Endothelial cell of umbilical vein (primary cell): ENCODE results near the gene PLA2G10. TPM values are rescaled to one million over a fixed set of nuclear protein-coding genes. Genes with fewer than 3 reads are reported as not detected.

Experiments used
- BruUV-seq: library from RNA; stranded (reverse); fragments of 400-500 nt; replicated peaks from 2 replicates; lab custom pipeline; 2021; lab: Mats Ljungman, UMichigan
- CTCF ChIA-PET: fragments of 300-600, 350-600 bp; sonication (Branson Sonifier 250); formaldehyde crosslinking; loops from one replicate; lab custom pipeline; 2021; ENCODE audit warnings: antibody characterized with exemption, inconsistent platforms; lab: Charles Lee
- POLR2A ChIA-PET: fragments of 300-600, 350-600 bp; sonication (Branson Sonifier 250); formaldehyde crosslinking; loops from one replicate; lab custom pipeline; 2021; ENCODE audit warnings: antibody characterized with exemption, inconsistent platforms; lab: Charles Lee
- DNase-seq: peaks from one replicate; pipeline ENCODE4 v3.0.0-alpha.2; 2011; ENCODE audit warnings: low read depth, low spot score
- FAIRE-seq: peaks from 2 replicates; lab custom pipeline; 2011; peaks lifted over from hg19 to GRCh38; lab: Jason Lieb, UNC
- H2AFZ ChIP-seq: 2 replicates; pipeline ENCODE4 v1.6.0; 2012; ENCODE audit warnings: low read depth, low read length, control low read depth, inconsistent platforms
- H3K27ac ChIP-seq: 2 replicates; pipeline ENCODE4 v1.5.1; 2011; ENCODE audit warnings: low read depth, mild to moderate bottlenecking, control low read depth, low read length, moderate library complexity; ENCODE audit not compliant: insufficient read depth
- H3K27me3 ChIP-seq, 2 experiments: 2 replicates each; pipeline versions ENCODE4 v1.6.0 to v1.6.1; 2011; ENCODE audit warnings: low read length in 2 of 2, mixed read lengths in 1 of 2; ENCODE audit not compliant: control insufficient read depth in 2 of 2, insufficient read depth in 2 of 2
- H3K36me3 ChIP-seq, 2 experiments: 2 replicates in 1 of 2; 3 replicates in 1 of 2; pipeline ENCODE4 v1.5.1; 2011; ENCODE audit warnings: low read length in 2 of 2, mild to moderate bottlenecking in 1 of 2, moderate library complexity in 1 of 2; ENCODE audit not compliant: control insufficient read depth in 2 of 2, insufficient read depth in 2 of 2; ENCODE audit errors: extremely low read depth in 1 of 2
- H3K4me1 ChIP-seq: 3 replicates; pipeline ENCODE4 v1.5.1; 2011; ENCODE audit warnings: mild to moderate bottlenecking, low read length; ENCODE audit not compliant: control insufficient read depth, insufficient read depth; ENCODE audit errors: extremely low read depth
- H3K4me2 ChIP-seq: 2 replicates; pipeline ENCODE4 v1.6.1; 2011; ENCODE audit warnings: low read length, control low read depth, mixed read lengths; ENCODE audit not compliant: insufficient read depth
- H3K4me3 ChIP-seq, 3 experiments: fragments of 200-600 bp in 1 of 3; sonication (generic), shearing (Covaris generic) in 1 of 3; replicated peaks in 1 of 3; 2 replicates each; pipeline ENCODE4 v1.5.1; 2011 to 2016; ENCODE audit warnings: control low read depth in 3 of 3, low read length in 3 of 3, mild to moderate bottlenecking in 2 of 3, inconsistent platforms in 1 of 3, low read depth in 1 of 3, moderate library complexity in 1 of 3; ENCODE audit not compliant: insufficient read depth in 1 of 3
- H3K79me2 ChIP-seq: 2 replicates; pipeline ENCODE4 v1.6.0; 2012; ENCODE audit warnings: low read length, inconsistent platforms; ENCODE audit not compliant: control insufficient read depth, insufficient read depth
- H3K9ac ChIP-seq: replicated peaks from 2 replicates; pipeline ENCODE3; 2011; ENCODE audit warnings: low read length, control low read depth; ENCODE audit not compliant: insufficient read depth; ENCODE audit errors: extremely low read depth
- H3K9me1 ChIP-seq: replicated peaks from 3 replicates; pipeline ENCODE4 v1.6.0; 2011; ENCODE audit warnings: mild to moderate bottlenecking, low read length; ENCODE audit not compliant: control insufficient read depth, insufficient read depth; ENCODE audit errors: extremely low read depth
- H3K9me3 ChIP-seq: replicated peaks from 2 replicates; pipeline ENCODE4 v1.5.1; 2012; ENCODE audit warnings: low read length, inconsistent platforms; ENCODE audit not compliant: control insufficient read depth, insufficient read depth
- H4K20me1 ChIP-seq: replicated peaks from 2 replicates; pipeline ENCODE3; 2011; ENCODE audit warnings: mild to moderate bottlenecking, low read length; ENCODE audit not compliant: control insufficient read depth, insufficient read depth; ENCODE audit errors: extremely low read depth
- EZH2 ChIP-seq: IDR thresholded peaks from 2 replicates; pipeline ENCODE4 v1.6.1; 2012; ENCODE audit warnings: borderline replicate concordance, low read depth, mild to moderate bottlenecking, moderate library complexity, low read length, inconsistent platforms; ENCODE audit not compliant: severe bottlenecking
- FOS ChIP-seq: IDR thresholded peaks from 2 replicates; pipeline ENCODE4 v1.6.1; 2011; ENCODE audit warnings: mild to moderate bottlenecking, low read length, moderate library complexity, borderline replicate concordance; ENCODE audit not compliant: insufficient read depth
- GATA2 ChIP-seq: IDR thresholded peaks from 2 replicates; pipeline ENCODE4 v1.7.0; 2011; ENCODE audit warnings: low read depth, mild to moderate bottlenecking, moderate library complexity, mixed read lengths, low read length; ENCODE audit not compliant: insufficient read length, insufficient read depth
- JUN ChIP-seq: IDR thresholded peaks from 2 replicates; pipeline ENCODE4 v1.6.1; 2011; ENCODE audit warnings: borderline replicate concordance, low read depth; ENCODE audit not compliant: insufficient read length, insufficient read depth
- MAX ChIP-seq: IDR thresholded peaks from 2 replicates; pipeline ENCODE4 v1.6.1; 2011; ENCODE audit not compliant: insufficient read depth, insufficient read length
- MYC ChIP-seq: IDR thresholded peaks from one replicate; pipeline ENCODE4 v1.6.1; 2011; ENCODE audit warnings: mild to moderate bottlenecking, low read depth, low read length
- POLR2A ChIP-seq: IDR thresholded peaks from 2 replicates; pipeline ENCODE4 v1.6.1; 2012; ENCODE audit warnings: low read depth, mild to moderate bottlenecking, control low read depth, low read length
- POLR2AphosphoS5 ChIP-seq: IDR thresholded peaks from 2 replicates; pipeline ENCODE4 v1.6.1; 2012; ENCODE audit warnings: low read depth, mild to moderate bottlenecking, control low read depth, low read length, moderate library complexity; ENCODE audit not compliant: insufficient read depth
- dilution Hi-C: fragments of 300-500 bp; cut with MboI; formaldehyde crosslinking; loops from one replicate; pipeline ENCODE4 v1.15.0; 2019; ENCODE audit warnings: low sequenced_read_pairs; ENCODE audit not compliant: extremely low pct_ligation_motif_present
- intact Hi-C: fragments of 100-400 bp; cut with micrococcal nuclease; formaldehyde crosslinking; loops from one replicate; pipeline ENCODE4 v1.10.0; 2022
- polyA plus RNA-seq, 4 experiments: library from polyadenylated mRNA; depleted of rRNA in 3 of 4; stranded (reverse) in 3 of 4; unstranded in 1 of 4; fragments of >200 nt; gene quantifications; 2 replicates each; pipeline versions ENCODE4 v1.2.1 to v1.2.3, GENCODE V29; 2011 to 2012; ENCODE audit warnings: missing spikeins in 1 of 4
- total RNA-seq: library from RNA; stranded (reverse); gene quantifications from 2 replicates; pipeline ENCODE4 v1.2.3, GENCODE V29; 2021
- TF ChIP-seq, protein P1 (sequence below), 2 donors: IDR thresholded peaks; 1 replicate in 1 of 2; 2 replicates in 1 of 2; pipeline ENCODE4 v1.5.1; 2011; ENCODE audit warnings: low read length in 2 of 2, mild to moderate bottlenecking in 2 of 2, moderate library complexity in 2 of 2, control low read depth in 1 of 2, inconsistent platforms in 1 of 2, low read depth in 1 of 2; ENCODE audit not compliant: insufficient read depth in 1 of 2; ENCODE audit errors: extremely low read depth in 1 of 2

The PLA2G10 gene
- total and polyA plus RNA-seq, 2 donors (not counting 3 experiments of a cell fraction or from before 2014, with no cell fraction given) = 0.25 TPM; not detected in 1

GRCh38 chr16:14641926-14642325 lies 52.2 kb downstream of the PLA2G10 start:
- Histone ChIP-seq H4K20me1 (peaks cover 5% of the 10 kb centered on the region), H3K36me3 (peaks cover 8 to 22% of the 10 kb centered on the region in 2 experiments), H3K9ac (no peak overlapping the region), H3K9me3 (no peaks in the 10 kb centered on the region), H3K4me2 (no peak overlapping the region), H2AFZ (no peak overlapping the region), H3K27ac (no peak overlapping the region), H3K79me2 (peaks cover 72% of the 10 kb centered on the region), H3K4me1 (no peaks in the 10 kb centered on the region), H3K9me1 (no peaks in the 10 kb centered on the region), H3K4me3 (no peak overlapping the region), H3K27me3 (no peaks in the 10 kb centered on the region)
- ChIA-PET CTCF (no interaction called here), POLR2A (no interaction called here)
- dilution Hi-C loops = no loop called here
- intact Hi-C loops = no loop called here
- BruUV-seq = no TSS peak
- DNase-seq (no peak), FAIRE-seq (no peak)
- no peak for TF ChIP-seq MAX
- TF ChIP-seq JUN = no peak
- no peak for TF ChIP-seq GATA2
- no peak for TF ChIP-seq POLR2AphosphoS5
- TF ChIP-seq, protein P1, sequence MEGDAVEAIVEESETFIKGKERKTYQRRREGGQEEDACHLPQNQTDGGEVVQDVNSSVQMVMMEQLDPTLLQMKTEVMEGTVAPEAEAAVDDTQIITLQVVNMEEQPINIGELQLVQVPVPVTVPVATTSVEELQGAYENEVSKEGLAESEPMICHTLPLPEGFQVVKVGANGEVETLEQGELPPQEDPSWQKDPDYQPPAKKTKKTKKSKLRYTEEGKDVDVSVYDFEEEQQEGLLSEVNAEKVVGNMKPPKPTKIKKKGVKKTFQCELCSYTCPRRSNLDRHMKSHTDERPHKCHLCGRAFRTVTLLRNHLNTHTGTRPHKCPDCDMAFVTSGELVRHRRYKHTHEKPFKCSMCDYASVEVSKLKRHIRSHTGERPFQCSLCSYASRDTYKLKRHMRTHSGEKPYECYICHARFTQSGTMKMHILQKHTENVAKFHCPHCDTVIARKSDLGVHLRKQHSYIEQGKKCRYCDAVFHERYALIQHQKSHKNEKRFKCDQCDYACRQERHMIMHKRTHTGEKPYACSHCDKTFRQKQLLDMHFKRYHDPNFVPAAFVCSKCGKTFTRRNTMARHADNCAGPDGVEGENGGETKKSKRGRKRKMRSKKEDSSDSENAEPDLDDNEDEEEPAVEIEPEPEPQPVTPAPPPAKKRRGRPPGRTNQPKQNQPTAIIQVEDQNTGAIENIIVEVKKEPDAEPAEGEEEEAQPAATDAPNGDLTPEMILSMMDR (IDR thresholded peaks at IDR 0.05; ENCODE audit: extremely low read depth in 1 of 2, insufficient read depth in 1 of 2, low read depth in 1 of 2, low read length in 2 of 2) = no peak
- TF ChIP-seq FOS = no peak
- TF ChIP-seq MYC = no peak
- no peak for TF ChIP-seq EZH2
- no peak for TF ChIP-seq POLR2A
